NB4 (cell line): Measurements from ENCODE around the gene KIF16B.

Experiments used
- POLR2A ChIP-seq: IDR thresholded peaks from 2 replicates; pipeline ENCODE4 v1.6.1; 2011; ENCODE audit warnings: mild to moderate bottlenecking; ENCODE audit not compliant: insufficient read length; ENCODE audit errors: extremely low read depth
- TF ChIP-seq, protein P1 (sequence below): IDR thresholded peaks from one replicate; pipeline ENCODE4 v1.5.1; 2012; ENCODE audit warnings: low read depth, low read length

DNA sequence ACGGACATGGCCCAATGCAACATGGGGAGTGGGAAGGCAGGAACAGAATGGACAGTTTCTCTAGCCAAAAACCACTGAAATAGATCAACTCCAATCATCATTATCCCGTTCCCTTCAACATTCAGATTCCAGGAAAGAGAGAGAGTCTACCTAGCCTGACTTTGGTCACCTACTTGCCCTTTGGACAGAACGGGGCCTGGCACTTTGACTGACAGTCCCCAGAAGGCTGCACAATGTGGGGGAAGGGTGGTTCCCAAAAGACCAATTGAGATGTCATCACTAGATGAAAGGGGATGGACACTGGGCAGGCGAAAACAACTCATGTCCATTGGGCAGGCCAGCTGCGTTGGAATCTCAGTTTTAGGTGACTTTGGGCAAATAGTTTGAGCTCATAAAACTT is 15.0 kb upstream of the KIF16B start:
- TF ChIP-seq, protein P1, sequence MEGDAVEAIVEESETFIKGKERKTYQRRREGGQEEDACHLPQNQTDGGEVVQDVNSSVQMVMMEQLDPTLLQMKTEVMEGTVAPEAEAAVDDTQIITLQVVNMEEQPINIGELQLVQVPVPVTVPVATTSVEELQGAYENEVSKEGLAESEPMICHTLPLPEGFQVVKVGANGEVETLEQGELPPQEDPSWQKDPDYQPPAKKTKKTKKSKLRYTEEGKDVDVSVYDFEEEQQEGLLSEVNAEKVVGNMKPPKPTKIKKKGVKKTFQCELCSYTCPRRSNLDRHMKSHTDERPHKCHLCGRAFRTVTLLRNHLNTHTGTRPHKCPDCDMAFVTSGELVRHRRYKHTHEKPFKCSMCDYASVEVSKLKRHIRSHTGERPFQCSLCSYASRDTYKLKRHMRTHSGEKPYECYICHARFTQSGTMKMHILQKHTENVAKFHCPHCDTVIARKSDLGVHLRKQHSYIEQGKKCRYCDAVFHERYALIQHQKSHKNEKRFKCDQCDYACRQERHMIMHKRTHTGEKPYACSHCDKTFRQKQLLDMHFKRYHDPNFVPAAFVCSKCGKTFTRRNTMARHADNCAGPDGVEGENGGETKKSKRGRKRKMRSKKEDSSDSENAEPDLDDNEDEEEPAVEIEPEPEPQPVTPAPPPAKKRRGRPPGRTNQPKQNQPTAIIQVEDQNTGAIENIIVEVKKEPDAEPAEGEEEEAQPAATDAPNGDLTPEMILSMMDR = no peak
- TF ChIP-seq POLR2A = no peak
